GM23338 (cell line): Measurements from ENCODE around the gene DENND5A.
A peak's percentile ranks its signal among the peaks of the same experiment; 100 is the strongest.

Experiments used
- CREB1 ChIP-seq: fragments of 250-450 bp; sonication (Bioruptor Pico); IDR thresholded peaks from 2 replicates; pipeline ENCODE4 v1.5.0; 2020; ENCODE audit warnings: low read depth, mild to moderate bottlenecking, moderate library complexity
- ETS1 ChIP-seq: IDR thresholded peaks from 2 replicates; pipeline ENCODE4 v1.6.1; 2016; ENCODE audit warnings: antibody characterized with exemption
- EZH2 ChIP-seq: fragments of 200-600 bp; sonication (generic); IDR thresholded peaks from one replicate; pipeline ENCODE4 v1.8.0; 2017; ENCODE audit warnings: antibody characterized with exemption, mild to moderate bottlenecking, low read depth; ENCODE audit not compliant: unreplicated experiment
- EZH2phosphoT487 ChIP-seq: fragments of 200-600 bp; sonication (generic); IDR thresholded peaks from one replicate; pipeline ENCODE4 v1.8.1; 2018; ENCODE audit warnings: antibody characterized with exemption; ENCODE audit not compliant: unreplicated experiment
- JUNB ChIP-seq: IDR thresholded peaks from one replicate; pipeline ENCODE4 v1.6.1; 2016; ENCODE audit warnings: antibody characterized with exemption; ENCODE audit not compliant: unreplicated experiment
- NANOG ChIP-seq: IDR thresholded peaks from 2 replicates; pipeline ENCODE4 v1.6.1; 2016; ENCODE audit warnings: antibody characterized with exemption, borderline replicate concordance
- POLR2AphosphoS5 ChIP-seq: IDR thresholded peaks from 2 replicates; pipeline ENCODE4 v1.6.1; 2016; ENCODE audit warnings: antibody characterized with exemption, low read depth
- REST ChIP-seq: IDR thresholded peaks from one replicate; pipeline ENCODE4 v1.6.1; 2018; ENCODE audit warnings: antibody characterized with exemption; ENCODE audit not compliant: unreplicated experiment
- TF ChIP-seq, protein P1 (sequence below), 2 experiments: fragments of 200-600 bp in 1 of 2; sonication (generic) in 1 of 2; conservative IDR thresholded peaks; 2 replicates each; pipeline versions ENCODE4 v1.5.1 to v1.6.1; 2016 to 2017; ENCODE audit warnings: antibody characterized with exemption in 2 of 2, low read depth in 2 of 2, mild to moderate bottlenecking in 2 of 2, moderate library complexity in 1 of 2

GRCh38 chr11:9259981-9260837, 4.9 kb downstream of the DENND5A start:
- TF ChIP-seq, protein P1, sequence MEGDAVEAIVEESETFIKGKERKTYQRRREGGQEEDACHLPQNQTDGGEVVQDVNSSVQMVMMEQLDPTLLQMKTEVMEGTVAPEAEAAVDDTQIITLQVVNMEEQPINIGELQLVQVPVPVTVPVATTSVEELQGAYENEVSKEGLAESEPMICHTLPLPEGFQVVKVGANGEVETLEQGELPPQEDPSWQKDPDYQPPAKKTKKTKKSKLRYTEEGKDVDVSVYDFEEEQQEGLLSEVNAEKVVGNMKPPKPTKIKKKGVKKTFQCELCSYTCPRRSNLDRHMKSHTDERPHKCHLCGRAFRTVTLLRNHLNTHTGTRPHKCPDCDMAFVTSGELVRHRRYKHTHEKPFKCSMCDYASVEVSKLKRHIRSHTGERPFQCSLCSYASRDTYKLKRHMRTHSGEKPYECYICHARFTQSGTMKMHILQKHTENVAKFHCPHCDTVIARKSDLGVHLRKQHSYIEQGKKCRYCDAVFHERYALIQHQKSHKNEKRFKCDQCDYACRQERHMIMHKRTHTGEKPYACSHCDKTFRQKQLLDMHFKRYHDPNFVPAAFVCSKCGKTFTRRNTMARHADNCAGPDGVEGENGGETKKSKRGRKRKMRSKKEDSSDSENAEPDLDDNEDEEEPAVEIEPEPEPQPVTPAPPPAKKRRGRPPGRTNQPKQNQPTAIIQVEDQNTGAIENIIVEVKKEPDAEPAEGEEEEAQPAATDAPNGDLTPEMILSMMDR (conservative IDR thresholded peaks at IDR 0.05; ENCODE audit: low read depth in 2 of 2), result peak; percentile 48 to 57
- TF ChIP-seq EZH2, result no peak
- no peak for TF ChIP-seq CREB1 (CRISPR knock-in tag)
- no peak for TF ChIP-seq POLR2AphosphoS5
- TF ChIP-seq JUNB, result no peak
- no peak for TF ChIP-seq EZH2phosphoT487
- TF ChIP-seq REST, result no peak
- no peak for TF ChIP-seq ETS1
- TF ChIP-seq NANOG, result no peak
